Measurements from ENCODE around the gene NT5C3B.

GRCh38 chr17:41860254-41860931 lies 24.4 kb upstream of the NT5C3B start:
- TF ChIP-seq CTCF (IDR thresholded peaks at IDR 0.05) (no peak), POLR2AphosphoS5 (IDR thresholded peaks at IDR 0.05) (no peak)
